Activated naive CD8-positive, alpha-beta T cell treated with anti-CD3 and anti-CD28 coated beads for 36 hours (primary cell): ENCODE data around the gene HOXC5. TPM values are rescaled to one million over a fixed set of nuclear protein-coding genes. Genes with fewer than 3 reads are reported as not detected.
A peak's percentile ranks its signal among the peaks of the same experiment; 100 is the strongest.

Source experiments
- DNase-seq: peaks from one replicate; pipeline ENCODE4 v3.0.0; 2021
- H3K27ac Mint-ChIP-seq: one replicate; pipeline ENCODE4 v1.8.0; 2022; ENCODE audit warnings: mild to moderate bottlenecking, moderate library complexity, mixed read lengths
- H3K27me3 Mint-ChIP-seq: one replicate; pipeline ENCODE4 v1.8.0; 2022; ENCODE audit warnings: mild to moderate bottlenecking, mixed read lengths
- H3K36me3 Mint-ChIP-seq: one replicate; pipeline ENCODE4 v1.8.0; 2021; ENCODE audit warnings: mild to moderate bottlenecking, mixed read lengths
- H3K4me1 Mint-ChIP-seq: one replicate; pipeline ENCODE4 v1.8.0; 2021; ENCODE audit warnings: mixed read lengths
- H3K4me3 Mint-ChIP-seq: one replicate; pipeline ENCODE4 v1.8.0; 2022; ENCODE audit warnings: mild to moderate bottlenecking, moderate library complexity, mixed read lengths
- H3K9me3 Mint-ChIP-seq: one replicate; pipeline ENCODE4 v1.8.0; 2022; ENCODE audit warnings: mixed read lengths
- total RNA-seq, 2 experiments: library from RNA; stranded (reverse); gene quantifications; one replicate each; pipeline ENCODE4 v1.2.3, GENCODE V29; 2021

HOXC5 gene
- total RNA-seq, 2 experiments from 2014 or later: not detected

DNA sequence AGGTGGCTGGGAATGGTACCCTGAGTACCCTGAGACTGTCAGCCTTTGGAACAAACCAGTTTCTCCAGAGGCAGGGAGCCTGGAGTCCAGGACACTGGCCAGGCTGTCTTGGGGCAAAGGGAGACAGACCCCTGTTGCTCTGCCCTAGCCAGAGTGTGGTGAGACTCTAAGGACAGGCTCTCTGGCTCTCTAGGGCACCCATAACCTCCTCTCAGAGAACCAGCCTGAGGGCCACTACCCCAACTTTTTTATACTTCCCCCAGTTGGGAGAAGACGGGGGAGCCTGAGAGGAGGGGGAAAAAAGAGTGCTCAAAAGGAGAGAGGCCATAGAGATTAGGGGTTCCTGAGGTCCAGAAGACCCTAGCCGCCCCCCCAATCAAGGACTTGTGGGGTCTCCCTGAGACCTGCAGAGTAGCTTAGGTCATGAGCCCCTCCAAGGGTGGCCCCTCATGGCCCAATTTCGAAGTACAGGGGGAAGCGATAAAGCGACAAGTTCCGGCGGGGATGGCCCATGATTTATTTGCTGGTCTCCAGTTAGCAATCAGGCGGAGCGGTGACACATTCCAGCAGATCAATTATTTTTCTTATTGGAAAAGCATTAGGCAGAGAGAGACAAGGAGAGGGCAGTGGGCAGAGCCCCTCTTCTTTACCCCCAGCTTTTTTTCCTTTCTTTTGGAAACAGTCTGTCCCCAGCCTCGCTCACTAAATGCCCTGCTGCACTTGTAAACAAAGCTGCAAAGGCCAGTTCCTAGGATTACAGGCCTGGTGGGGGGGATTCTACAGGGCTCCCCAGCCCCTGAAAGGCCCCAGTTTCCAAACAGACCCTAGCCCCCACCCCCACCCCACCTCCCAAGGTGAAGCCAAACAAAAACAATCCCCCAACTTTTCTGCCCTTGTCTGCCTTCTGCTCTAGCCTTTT is 22.5 kb upstream of the HOXC5 start:
- peaks cover 99% of the 10 kb centered on the region for H3K27me3 Mint-ChIP-seq
- H3K4me3 Mint-ChIP-seq: no peak overlapping the region
- H3K27ac Mint-ChIP-seq: no peak overlapping the region
- no peaks in the 10 kb centered on the region for H3K9me3 Mint-ChIP-seq
- H3K36me3 Mint-ChIP-seq: no peaks in the 10 kb centered on the region
- peaks cover 28% of the 10 kb centered on the region for H3K4me1 Mint-ChIP-seq
- DNase-seq: no peak

DNA sequence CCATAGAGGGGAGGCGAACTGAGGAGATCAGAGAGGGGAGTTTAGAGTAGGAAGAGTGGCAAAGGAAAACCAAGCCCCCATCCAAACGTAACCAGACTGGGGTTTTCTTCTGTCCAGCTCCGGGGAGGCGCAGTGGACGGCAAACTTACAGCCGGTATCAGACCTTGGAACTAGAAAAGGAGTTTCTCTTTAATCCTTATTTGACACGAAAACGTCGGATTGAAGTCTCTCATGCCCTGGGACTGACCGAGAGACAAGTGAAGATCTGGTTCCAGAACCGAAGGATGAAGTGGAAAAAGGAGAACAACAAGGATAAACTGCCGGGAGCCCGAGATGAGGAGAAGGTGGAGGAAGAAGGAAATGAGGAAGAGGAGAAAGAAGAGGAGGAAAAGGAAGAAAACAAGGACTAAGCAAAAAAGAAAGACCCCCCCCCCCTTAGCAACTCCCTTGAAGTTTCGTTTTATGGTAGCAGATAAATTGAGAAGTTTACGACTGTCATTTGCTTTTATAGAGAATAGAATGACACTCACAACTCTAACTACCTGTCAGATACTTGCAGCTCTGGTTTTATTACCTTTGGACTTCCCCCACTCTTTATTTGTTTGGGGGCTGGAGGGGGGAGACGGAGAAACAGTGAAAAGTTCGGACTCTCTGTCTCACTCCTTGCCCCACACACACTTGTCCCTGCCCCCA is 21.7 kb upstream of the HOXC5 start:
- peaks cover 25% of the 10 kb centered on the region for H3K4me1 Mint-ChIP-seq
- H3K4me3 Mint-ChIP-seq: no peak overlapping the region
- H3K36me3 Mint-ChIP-seq: no peaks in the 10 kb centered on the region
- DNase-seq: no peak
- H3K9me3 Mint-ChIP-seq: no peaks in the 10 kb centered on the region
- peaks cover 99% of the 10 kb centered on the region for H3K27me3 Mint-ChIP-seq
- H3K27ac Mint-ChIP-seq: no peak overlapping the region

DNA sequence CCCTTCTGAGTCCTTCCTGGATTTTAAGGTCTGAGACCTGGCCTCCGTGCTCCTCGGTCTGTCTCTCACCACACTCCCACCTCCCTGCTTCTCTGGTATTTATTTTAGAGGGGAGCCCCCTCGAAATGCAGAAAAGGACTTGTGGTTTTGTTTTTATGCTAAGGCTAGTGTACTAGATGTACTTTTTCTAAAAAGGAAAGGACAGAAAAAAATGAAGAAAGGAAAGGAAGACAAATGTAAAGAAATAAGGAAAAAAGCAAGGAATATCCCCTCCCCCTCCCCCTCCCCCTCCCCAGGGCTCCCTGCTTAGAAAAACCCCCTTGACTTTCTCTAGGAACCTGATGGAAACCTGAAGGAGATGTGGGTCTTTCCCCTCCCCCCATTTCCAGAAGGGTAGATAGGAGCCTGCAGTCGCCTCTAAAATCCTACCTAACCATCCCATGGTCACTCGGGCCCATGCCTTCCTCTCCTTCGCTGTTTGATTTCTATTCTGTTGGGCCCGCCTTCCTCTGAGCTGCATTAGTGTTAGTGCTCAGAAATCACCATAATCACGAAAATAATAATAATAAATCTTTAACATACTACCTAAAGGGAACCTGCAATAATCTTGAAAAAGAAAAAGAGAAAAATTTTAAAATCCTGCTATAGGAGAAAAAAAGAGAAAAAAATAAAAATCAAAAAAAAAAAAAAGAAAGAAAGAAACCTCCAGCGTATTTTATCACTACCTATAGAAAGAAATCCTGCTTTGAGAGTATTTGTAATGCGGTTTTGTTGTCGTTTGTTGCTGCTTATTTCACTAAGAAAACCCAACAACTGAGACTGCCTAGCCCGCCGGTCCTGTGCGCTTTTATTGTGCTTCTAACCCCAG is 21.0 kb upstream of the HOXC5 start:
- H3K27ac Mint-ChIP-seq: no peak overlapping the region
- peaks cover 17% of the 10 kb centered on the region for H3K4me1 Mint-ChIP-seq
- no peaks in the 10 kb centered on the region for H3K36me3 Mint-ChIP-seq
- no peak for DNase-seq
- no peaks in the 10 kb centered on the region for H3K9me3 Mint-ChIP-seq
- H3K4me3 Mint-ChIP-seq: no peak overlapping the region
- H3K27me3 Mint-ChIP-seq: peaks cover 99% of the 10 kb centered on the region

DNA sequence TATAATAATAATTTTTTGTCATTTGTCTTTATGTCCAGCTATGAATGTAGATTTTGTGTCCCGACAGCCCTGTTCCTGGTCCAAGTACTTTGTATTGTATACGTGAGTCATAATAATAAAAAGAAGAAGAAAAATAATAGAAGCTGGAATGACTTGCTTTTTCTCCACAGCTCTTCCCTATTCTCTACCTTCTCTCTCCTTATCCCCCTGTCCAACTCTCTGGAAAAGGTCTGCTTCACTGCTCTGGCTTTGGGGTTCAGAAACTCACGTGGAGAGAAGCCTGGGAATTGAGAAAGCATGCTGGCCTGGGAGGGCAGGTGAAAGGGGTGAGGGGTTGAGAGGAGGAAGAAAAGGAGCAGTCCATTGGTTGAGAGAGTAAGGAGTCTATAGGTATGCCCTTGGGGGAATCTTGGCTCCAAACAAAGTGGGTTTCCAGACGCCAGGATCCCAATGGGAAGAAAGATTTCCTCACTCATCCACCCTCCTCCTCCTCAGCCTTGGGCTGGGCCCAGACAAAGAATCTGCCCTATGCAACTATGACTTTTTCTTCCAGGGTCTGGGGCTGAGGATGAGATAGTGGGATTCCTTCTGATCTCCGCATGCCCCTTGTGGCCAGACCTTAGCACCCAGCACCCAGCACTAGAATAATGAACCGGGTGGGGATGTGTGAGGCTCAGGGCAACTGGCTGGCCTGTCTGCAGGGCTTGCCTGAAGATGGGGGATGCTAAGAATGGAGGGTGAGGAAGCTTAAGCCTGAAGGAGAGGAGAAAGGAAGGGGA is 20.0 kb upstream of the HOXC5 start:
- H3K36me3 Mint-ChIP-seq: no peaks in the 10 kb centered on the region
- H3K4me3 Mint-ChIP-seq: no peak overlapping the region
- no peak overlapping the region for H3K27ac Mint-ChIP-seq
- H3K9me3 Mint-ChIP-seq: no peaks in the 10 kb centered on the region
- peaks cover 98% of the 10 kb centered on the region for H3K27me3 Mint-ChIP-seq
- H3K4me1 Mint-ChIP-seq: peaks cover 24% of the 10 kb centered on the region
- DNase-seq: no peak

DNA sequence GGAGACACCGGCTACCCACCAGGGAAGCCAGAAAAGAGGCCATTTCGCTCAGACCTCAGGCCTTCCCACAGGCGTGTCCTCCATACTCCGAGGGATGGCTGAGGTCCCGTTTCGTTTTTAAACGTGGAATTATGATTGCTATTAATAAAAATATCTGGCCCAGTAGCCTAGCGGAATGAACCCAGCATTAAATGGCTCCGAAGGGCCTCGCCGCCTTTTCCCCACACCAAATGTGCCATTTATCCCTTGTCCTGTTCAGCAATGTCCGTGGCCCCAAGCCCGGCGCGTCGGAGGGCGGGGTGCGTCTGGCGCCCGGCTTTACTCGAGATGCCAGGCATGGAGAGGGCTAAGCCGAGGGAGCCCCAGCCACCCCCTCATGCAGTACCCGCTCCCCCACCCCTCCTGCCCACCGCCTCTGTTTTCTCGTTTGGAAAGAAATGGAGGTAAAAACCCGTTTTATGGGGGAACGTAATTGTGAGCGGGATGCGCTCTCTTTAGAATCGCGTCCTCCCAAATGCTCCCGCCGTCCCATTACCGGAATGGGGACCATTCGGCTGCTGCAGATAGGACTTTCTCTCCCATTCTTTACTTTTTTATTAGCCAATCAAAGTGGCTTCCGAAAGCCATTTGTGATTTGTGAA is 18.4 kb upstream of the HOXC5 start:
- no peaks in the 10 kb centered on the region for H3K9me3 Mint-ChIP-seq
- H3K27me3 Mint-ChIP-seq: peaks cover 94% of the 10 kb centered on the region
- H3K36me3 Mint-ChIP-seq: peaks cover 2% of the 10 kb centered on the region
- DNase-seq: no peak
- H3K27ac Mint-ChIP-seq: no peak overlapping the region
- peaks cover 25% of the 10 kb centered on the region for H3K4me1 Mint-ChIP-seq
- no peak overlapping the region for H3K4me3 Mint-ChIP-seq

DNA sequence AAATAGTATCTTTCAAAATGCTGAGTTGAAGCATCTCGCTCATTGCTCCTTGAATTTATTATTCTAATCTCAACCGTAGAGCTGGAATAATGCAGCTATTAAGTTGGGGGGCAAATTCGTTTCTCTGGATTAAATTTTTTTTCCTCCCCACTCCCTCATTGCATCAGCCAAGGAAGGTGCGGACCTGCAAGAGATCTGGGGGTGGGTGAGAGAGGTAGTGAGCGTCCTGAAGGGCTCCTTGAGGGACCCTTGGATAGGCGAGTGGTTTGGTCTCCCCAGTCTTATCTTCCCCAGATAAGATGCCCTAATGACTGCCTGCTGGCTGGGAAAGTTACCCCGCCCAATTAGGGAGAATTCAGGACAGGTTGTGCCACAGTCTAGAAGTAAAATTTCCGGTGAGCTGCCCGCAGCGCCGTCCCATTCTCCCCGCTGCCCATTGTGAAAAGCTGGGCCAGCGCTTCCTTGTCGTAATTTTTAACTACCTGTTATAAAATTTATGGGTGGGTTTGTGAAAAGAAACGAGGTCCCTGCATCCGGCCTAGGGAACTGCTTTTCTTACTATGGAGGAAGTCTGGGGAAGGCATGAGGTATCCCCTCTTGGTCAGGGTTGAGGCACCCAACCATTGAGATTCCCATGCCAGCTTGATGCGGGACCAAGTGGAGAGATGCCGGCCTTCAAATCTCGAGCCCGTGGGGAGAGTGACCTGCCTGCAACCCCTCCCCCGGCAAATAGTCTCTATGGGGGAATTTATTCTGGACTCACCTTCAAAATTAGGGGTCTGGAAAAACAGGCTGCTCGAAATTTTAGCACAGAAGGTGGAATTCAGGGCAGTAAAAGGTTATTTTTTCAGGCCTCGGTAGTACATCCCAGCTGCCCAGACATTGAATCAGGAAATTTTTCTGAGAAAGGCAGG is 17.6 kb upstream of the HOXC5 start:
- Mint-ChIP-seq H3K36me3 (peaks cover 2% of the 10 kb centered on the region), H3K27me3 (peaks cover 93% of the 10 kb centered on the region), H3K4me3 (no peak overlapping the region), H3K4me1 (peaks cover 25% of the 10 kb centered on the region), H3K27ac (no peak overlapping the region), H3K9me3 (no peaks in the 10 kb centered on the region)
- no peak for DNase-seq

DNA sequence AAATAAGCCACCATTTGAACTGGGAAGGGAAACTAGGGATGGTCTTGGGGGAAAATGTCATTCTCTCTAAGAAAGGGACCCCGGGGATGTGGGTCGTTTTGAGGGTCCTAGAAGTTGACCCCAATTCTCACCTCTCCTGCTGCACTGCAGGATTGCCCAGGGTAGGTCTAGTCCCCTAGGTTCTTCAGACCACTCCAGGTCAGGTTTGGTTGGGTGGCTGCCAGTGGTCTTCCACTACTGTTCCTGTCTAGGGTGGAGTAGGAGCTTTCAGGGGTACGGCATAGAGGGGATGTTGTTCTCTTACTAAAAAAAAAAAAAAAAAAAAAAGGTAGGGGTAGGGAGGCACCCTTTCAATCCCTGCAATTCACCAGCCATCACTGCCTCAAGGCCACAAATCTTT is 16.8 kb upstream of the HOXC5 start:
- no peak overlapping the region for H3K27ac Mint-ChIP-seq
- H3K4me1 Mint-ChIP-seq: peaks cover 20% of the 10 kb centered on the region
- H3K9me3 Mint-ChIP-seq: no peaks in the 10 kb centered on the region
- no peak for DNase-seq
- peaks cover 2% of the 10 kb centered on the region for H3K36me3 Mint-ChIP-seq
- H3K27me3 Mint-ChIP-seq: peaks cover 90% of the 10 kb centered on the region
- H3K4me3 Mint-ChIP-seq: no peak overlapping the region

DNA sequence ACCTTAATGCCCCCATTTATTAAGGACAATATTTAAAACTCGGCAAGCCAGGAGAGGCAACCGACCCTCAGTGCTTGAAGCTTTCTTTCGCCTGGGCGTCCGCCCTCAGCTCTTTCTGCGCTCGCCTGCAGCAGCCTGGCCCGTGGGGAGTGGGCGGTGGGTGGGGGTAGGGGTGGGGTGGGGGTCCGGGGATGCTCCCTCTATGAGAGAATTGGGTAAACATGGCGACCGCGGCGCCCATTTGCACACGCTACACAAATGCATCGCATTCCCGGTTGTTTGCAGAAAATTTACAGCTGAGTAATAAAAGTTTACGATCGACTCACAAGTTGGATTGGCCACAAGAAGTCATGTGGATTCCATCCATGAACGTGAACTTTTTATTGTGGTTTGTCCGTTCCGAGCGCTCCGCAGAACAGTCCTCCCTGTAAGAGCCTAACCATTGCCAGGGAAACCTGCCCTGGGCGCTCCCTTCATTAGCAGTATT is 16.3 kb upstream of the HOXC5 start:
- no peak overlapping the region for H3K4me3 Mint-ChIP-seq
- no peaks in the 10 kb centered on the region for H3K9me3 Mint-ChIP-seq

DNA sequence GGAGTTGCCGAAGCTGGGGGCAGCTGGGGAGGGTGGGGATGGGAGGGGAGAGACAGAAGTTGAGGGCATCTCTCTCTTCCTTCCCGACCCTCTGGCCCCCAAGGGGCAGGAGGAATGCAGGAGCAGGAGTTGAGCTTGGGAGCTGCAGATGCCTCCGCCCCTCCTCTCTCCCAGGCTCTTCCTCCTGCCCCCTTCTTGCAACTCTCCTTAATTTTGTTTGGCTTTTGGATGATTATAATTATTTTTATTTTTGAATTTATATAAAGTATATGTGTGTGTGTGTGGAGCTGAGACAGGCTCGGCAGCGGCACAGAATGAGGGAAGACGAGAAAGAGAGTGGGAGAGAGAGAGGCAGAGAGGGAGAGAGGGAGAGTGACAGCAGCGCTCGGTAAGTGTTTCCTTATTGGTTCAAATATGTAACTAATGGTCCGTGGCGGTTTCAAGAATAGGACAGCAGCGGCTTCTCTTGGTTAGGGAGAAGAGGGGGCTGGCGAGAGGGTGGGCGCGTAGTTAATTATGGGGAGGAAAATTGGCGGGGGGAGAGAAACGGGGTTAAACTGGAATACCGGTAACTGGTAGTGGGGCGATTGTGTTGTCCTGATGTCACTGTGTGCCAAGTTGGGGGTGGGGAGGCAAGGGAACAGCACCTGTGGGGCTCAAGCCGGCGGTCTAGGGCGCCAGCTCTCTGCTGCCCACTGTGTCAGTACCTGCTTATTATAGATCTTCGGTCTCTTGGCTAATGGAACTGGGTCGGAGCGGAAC is 15.6 kb upstream of the HOXC5 start:
- Mint-ChIP-seq H3K27me3 (peaks cover 90% of the 10 kb centered on the region), H3K4me3 (peak overlapping the region; percentile 82), H3K27ac (no peak overlapping the region), H3K36me3 (peaks cover 2% of the 10 kb centered on the region), H3K4me1 (peaks cover 23% of the 10 kb centered on the region), H3K9me3 (no peaks in the 10 kb centered on the region)
- DNase-seq: no peak

More for the DNA sequence above, 16.3 kb upstream of the HOXC5 start:
- Mint-ChIP-seq H3K27ac (no peak overlapping the region), H3K4me1 (peaks cover 21% of the 10 kb centered on the region), H3K36me3 (peaks cover 2% of the 10 kb centered on the region), H3K27me3 (peaks cover 90% of the 10 kb centered on the region)
- DNase-seq: no peak

DNA sequence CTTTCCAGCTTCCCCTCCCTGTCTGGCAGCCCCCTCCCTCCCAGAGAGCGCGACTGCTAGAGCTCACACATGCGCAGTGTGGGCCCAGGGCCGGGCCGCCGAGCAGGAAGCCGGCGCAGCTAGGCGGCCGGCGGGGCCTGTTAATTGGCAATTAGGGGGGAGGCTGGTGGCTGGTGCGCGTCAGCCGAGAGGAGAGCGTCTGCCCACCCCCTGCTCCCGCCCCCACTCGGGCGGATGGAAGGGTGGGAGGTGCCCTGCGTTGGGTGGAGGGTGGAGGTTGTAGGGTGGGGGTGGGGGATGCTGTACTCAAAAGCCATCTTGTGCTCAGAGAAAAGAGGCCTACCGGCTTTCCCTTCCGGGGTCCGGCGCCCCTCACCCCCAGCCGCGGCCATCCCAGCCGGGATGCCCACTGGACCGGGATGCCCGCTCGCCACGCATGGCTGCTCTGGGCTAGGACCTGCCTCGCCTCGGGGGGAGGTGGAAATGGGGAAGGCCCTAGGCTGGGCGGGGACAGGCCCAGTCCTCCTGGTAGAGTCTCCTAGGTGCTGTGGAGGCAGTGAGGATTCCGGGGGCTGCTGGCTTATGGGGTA is 14.9 kb upstream of the HOXC5 start:
- Mint-ChIP-seq H3K4me3 (peak overlapping the region; percentile 82), H3K36me3 (peaks cover 2% of the 10 kb centered on the region), H3K4me1 (peaks cover 23% of the 10 kb centered on the region)

DNA sequence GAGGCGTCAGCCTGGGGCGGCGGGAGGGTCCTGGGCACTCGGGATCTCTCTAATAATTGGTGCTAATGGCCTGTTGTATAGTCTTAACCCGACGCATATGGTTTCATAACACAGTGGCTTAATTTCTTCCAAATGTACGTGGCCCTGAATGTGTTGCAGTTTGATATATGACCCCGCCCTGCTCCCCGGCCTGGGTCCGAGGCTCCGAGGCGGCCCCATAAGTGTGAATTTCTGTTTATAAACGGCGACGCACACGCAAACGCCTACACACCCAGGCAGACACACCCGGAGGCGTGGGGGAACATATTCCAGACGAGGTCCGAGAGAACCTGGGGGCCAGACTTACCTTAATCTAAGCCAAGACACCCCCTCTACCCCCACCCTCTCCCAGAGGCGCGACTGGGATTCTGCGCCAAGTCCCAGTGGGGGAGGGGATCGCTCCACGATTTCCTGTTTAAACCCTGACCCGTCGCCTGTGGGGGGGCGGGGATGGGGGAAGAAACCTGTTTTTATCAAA is 14.3 kb upstream of the HOXC5 start:
- H3K4me1 Mint-ChIP-seq: peaks cover 23% of the 10 kb centered on the region
- H3K4me3 Mint-ChIP-seq: no peak overlapping the region
- no peaks in the 10 kb centered on the region for H3K9me3 Mint-ChIP-seq
- H3K27me3 Mint-ChIP-seq: peaks cover 90% of the 10 kb centered on the region
- peaks cover 2% of the 10 kb centered on the region for H3K36me3 Mint-ChIP-seq
- H3K27ac Mint-ChIP-seq: no peak overlapping the region
- DNase-seq: no peak

More for the DNA sequence above, 14.9 kb upstream of the HOXC5 start:
- Mint-ChIP-seq H3K9me3 (no peaks in the 10 kb centered on the region), H3K27me3 (peaks cover 90% of the 10 kb centered on the region), H3K27ac (no peak overlapping the region)
- peak; percentile 82 for DNase-seq
